Measurements from ENCODE around the gene VSTM1. TPM values are rescaled to one million over a fixed set of nuclear protein-coding genes. Genes with fewer than 3 reads are reported as not detected.

VSTM1 gene
- total and polyA plus RNA-seq, 2 donors (not counting 3 experiments of a cell fraction or from before 2014, with no cell fraction given), result not detected

GRCh38 chr19:54024660-54025059 lies 39.0 kb downstream of the VSTM1 start:
- Histone ChIP-seq H3K9me3 (replicated peaks; ENCODE audit: control insufficient read depth, insufficient read depth, low read length) (no peaks in the 10 kb centered on the region), H2AFZ (ENCODE audit: low read depth, low read length) (no peak overlapping the region), H3K27ac (ENCODE audit: insufficient read depth, low read depth, low read length) (no peak overlapping the region), H3K4me1 (ENCODE audit: control insufficient read depth, extremely low read depth, insufficient read depth, low read length) (peaks cover 18% of the 10 kb centered on the region), H3K9me1 (replicated peaks; ENCODE audit: control insufficient read depth, extremely low read depth, insufficient read depth, low read length) (no peaks in the 10 kb centered on the region), H3K4me2 (ENCODE audit: insufficient read depth, low read length) (no peak overlapping the region), H4K20me1 (replicated peaks; ENCODE audit: control insufficient read depth, extremely low read depth, insufficient read depth, low read length) (no peaks in the 10 kb centered on the region), H3K79me2 (ENCODE audit: control insufficient read depth, insufficient read depth, low read length) (no peaks in the 10 kb centered on the region), H3K27me3 (ENCODE audit: control insufficient read depth in 2 of 2, insufficient read depth in 2 of 2, low read length in 2 of 2) (no peaks in the 10 kb centered on the region), H3K9ac (replicated peaks; ENCODE audit: extremely low read depth, insufficient read depth, low read length) (no peak overlapping the region), H3K4me3 (replicated peaks in 1 of 3; ENCODE audit: insufficient read depth in 1 of 3, low read depth in 1 of 3, low read length in 3 of 3) (no peak overlapping the region), H3K36me3 (ENCODE audit: control insufficient read depth in 2 of 2, extremely low read depth in 1 of 2, insufficient read depth in 2 of 2, low read length in 2 of 2) (no peaks in the 10 kb centered on the region)
- no TSS peak for BruUV-seq (replicated peaks)
- dilution Hi-C loops (cut with MboI; ENCODE audit: extremely low pct_ligation_motif_present, low sequenced_read_pairs) (no loop called here), intact Hi-C loops (cut with micrococcal nuclease) (loop anchor here (1.0 kb wide), 5 partner anchors 116 to 231 kb away; partner anchors contain the start of gene MYADM)
- DNase-seq (ENCODE audit: low read depth, low spot score) (no peak), FAIRE-seq (no peak)
- CTCF ChIA-PET, result interaction anchor here (1.0 to 9.2 kb wide), 24 partner anchors 15 to 232 kb away, joined by 3 to 216 read pairs (median 8); partner anchors contain the start of genes MYADM and PRKCG
- POLR2A ChIA-PET, result interaction anchor here (0.6 kb wide), 1 partner anchor 36 kb away, joined by 4 read pairs; no protein-coding TSS in a partner anchor
- TF ChIP-seq JUN (IDR thresholded peaks at IDR 0.05; ENCODE audit: borderline replicate concordance, insufficient read depth, insufficient read length, low read depth) (no peak), FOS (IDR thresholded peaks at IDR 0.05; ENCODE audit: borderline replicate concordance, insufficient read depth, low read length) (no peak), EZH2 (IDR thresholded peaks at IDR 0.05; ENCODE audit: borderline replicate concordance, low read depth, low read length, severe bottlenecking) (no peak), CTCF (IDR thresholded peaks at IDR 0.05; ENCODE audit: extremely low read depth in 1 of 2, insufficient read depth in 1 of 2, low read depth in 1 of 2, low read length in 2 of 2) (no peak), GATA2 (IDR thresholded peaks at IDR 0.05; ENCODE audit: insufficient read depth, insufficient read length, low read depth, low read length) (no peak), POLR2AphosphoS5 (IDR thresholded peaks at IDR 0.05; ENCODE audit: insufficient read depth, low read depth, low read length) (no peak), POLR2A (IDR thresholded peaks at IDR 0.05; ENCODE audit: low read depth, low read length) (no peak), MAX (IDR thresholded peaks at IDR 0.05; ENCODE audit: insufficient read depth, insufficient read length) (no peak), MYC (IDR thresholded peaks at IDR 0.05; ENCODE audit: low read depth, low read length) (no peak)
